ENCODE measurements around the gene FADD.

DNA sequence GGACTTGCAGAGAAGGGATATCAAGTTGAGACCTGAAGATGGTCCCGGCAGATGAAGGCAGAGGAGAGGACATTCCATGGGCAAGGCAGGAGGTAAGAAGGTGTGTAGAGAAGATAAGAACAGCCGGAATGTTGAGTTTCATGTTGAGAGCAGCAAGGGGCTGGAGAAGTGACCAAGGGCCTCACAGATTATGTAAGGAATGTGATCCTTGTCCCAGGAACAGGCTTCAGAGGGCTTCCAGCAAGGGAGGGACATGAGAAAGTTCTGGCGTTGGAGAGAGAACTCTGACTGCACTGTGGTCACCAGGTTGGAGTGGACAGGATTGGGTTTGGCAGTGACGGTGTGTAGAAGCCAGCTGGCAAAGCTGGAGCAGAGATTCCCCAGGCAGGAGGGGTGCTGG is 39.8 kb downstream of the FADD start:
- no peak for TF ChIP-seq POLR2A (IDR thresholded peaks at IDR 0.05; ENCODE audit: low read depth, low read length)
- TF ChIP-seq, protein P1, sequence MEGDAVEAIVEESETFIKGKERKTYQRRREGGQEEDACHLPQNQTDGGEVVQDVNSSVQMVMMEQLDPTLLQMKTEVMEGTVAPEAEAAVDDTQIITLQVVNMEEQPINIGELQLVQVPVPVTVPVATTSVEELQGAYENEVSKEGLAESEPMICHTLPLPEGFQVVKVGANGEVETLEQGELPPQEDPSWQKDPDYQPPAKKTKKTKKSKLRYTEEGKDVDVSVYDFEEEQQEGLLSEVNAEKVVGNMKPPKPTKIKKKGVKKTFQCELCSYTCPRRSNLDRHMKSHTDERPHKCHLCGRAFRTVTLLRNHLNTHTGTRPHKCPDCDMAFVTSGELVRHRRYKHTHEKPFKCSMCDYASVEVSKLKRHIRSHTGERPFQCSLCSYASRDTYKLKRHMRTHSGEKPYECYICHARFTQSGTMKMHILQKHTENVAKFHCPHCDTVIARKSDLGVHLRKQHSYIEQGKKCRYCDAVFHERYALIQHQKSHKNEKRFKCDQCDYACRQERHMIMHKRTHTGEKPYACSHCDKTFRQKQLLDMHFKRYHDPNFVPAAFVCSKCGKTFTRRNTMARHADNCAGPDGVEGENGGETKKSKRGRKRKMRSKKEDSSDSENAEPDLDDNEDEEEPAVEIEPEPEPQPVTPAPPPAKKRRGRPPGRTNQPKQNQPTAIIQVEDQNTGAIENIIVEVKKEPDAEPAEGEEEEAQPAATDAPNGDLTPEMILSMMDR (IDR thresholded peaks at IDR 0.05; ENCODE audit: extremely low read depth in 1 of 2, insufficient read depth in 1 of 2, low read depth in 1 of 2, low read length in 2 of 2) = no peak

Measured in endothelial cell of umbilical vein (primary cell).